Activated CD4-positive, alpha-beta T cell treated with anti-CD3 and anti-CD28 coated beads for 4 hours (primary cell): ENCODE measurements around the gene TXNDC15.
"Not testable (repeated sequence)": the region's sequence is repeated elsewhere in the genome, so short reads cannot be mapped to it uniquely, and the experiment has no call there.

Experiments
- DNase-seq, 2 donors: peaks; one replicate each; pipeline ENCODE4 v3.0.0-alpha.2; 2020

TXNDC15 gene, protein sequence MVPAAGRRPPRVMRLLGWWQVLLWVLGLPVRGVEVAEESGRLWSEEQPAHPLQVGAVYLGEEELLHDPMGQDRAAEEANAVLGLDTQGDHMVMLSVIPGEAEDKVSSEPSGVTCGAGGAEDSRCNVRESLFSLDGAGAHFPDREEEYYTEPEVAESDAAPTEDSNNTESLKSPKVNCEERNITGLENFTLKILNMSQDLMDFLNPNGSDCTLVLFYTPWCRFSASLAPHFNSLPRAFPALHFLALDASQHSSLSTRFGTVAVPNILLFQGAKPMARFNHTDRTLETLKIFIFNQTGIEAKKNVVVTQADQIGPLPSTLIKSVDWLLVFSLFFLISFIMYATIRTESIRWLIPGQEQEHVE

DNA sequence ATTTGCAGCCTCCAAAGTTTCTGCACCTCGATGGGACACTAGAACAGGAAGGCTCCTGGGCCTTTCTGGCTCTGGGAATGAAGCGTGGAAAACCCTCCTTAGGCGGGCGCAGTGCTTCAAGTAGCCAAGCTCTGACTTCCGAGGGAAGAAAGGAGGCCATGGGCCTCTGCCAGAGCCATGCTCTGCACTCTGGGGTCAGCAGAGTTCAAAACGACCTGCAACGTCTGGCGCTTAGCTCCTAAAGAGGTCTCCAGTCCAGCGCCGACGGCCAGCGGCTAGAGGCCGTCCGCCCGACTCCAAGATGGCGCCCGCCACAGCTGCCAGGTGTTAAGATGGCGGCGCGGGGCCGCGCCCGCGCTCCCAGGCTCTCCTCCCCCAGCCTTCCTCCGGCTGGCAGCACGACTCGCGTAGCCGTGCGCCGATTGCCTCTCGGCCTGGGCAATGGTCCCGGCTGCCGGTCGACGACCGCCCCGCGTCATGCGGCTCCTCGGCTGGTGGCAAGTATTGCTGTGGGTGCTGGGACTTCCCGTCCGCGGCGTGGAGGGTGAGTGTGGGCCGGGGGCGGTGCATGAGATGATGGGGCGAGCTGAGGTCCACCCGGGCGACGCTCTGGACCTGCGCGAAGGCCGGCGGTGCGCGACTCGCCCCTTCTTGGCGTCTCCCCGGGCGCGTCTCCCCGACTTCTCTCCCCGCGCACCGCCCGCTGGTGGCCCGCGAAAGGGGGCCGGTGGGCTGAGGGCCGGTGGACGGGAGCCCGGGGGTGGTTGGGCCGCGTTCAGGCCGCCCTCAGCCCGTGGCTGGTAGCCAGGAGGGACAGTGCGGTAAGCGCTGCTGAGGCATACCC is at the start of gene TXNDC15:
Gene TXNDC15, plus strand, starts transcription at position 385 of the 844 bp plus-strand sequence. Its CDS starts 57 bp downstream, at position 442.
- DNase-seq, result peak; percentile 72 to 74

DNA sequence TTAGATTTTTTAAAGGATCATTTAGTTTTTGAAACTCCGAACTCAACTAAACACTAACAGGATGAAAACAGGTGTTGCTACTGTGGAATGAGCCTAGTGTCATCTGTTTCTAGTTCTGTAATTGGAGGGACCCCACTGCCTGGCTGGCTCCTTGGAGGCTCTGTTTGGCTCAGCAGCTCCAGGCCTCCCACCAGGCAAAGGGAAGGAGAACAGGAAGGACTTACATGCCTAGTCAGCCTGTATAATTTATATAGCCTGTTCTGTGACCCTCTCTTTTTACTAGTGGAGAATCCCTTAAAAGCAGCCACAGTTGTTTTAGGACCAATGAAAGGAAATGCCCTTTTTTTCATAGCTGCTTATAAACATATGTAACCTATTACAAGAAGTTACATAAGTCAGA is 49.5 kb upstream of the TXNDC15 start:
- no peak for DNase-seq

DNA sequence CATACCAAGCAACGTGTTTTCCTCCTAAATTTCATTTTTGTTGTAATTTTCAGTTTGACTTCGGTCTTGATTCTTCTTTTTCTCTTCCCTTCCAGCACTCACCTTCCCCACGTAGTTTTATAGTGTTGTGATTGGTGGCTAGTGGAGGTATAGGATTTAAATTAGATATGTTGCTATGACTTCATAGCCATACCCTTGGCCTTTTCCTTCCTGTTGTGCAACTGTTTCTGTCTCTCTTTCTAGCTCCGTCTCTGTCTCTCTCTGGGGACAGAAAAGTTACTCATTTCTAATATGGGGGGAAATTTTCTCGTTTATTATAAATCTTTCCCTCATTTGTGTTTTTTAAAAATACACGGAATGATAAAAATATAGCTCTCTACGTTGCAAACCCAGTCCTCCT is 49.0 kb upstream of the TXNDC15 start:
- DNase-seq, result no peak

DNA sequence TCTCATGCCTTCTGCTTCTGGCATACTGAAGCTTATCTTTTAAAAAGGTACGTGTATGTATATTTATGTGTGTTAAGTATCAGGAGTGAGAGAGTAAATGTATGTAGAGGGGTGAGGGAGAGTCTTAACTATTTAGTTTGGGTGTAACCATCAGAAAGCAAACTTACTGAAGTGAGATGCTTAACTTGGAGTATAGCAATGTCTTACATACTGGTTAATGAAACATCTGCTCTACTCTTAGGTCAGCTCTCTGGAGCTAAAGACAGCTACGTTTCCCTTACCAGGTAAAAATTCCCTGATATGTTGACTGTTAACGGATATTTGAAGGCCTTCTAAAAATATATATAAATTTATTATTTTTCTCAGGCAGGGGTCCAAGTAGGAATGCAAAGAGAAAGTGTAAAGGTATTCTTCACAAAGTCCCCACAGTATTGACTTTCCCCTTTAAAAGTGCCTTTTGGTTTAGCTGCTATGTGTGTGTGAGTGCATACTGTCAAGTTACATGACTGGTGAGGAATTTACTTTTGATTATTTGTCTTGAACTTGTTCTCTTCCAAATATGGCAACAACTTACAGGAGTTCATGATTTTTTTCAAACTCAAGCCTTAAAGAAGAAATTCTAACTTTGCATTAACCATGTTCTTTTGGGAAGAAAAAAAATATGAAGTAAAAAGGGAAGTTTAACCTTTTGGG is 40.7 kb upstream of the TXNDC15 start:
- DNase-seq, result no peak

DNA sequence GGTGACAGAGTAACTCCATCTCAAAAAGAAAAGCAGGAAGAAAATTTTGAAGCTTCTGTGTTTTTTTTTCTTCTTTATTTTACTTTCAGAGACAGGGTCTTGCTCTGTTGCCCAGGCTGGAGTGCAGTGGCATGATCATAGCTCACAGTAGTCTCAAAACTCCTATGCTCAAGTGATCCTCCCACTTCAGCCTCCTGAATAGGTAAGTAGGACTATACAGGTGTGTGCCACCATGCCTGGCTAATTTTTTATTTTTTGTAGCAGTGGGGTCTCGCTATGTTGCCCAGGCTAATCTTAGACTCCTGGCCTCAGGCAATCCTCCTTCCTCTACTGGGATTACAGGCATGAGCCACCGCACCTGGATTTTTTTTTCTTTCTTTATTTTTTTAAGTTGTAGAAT is 38.5 kb upstream of the TXNDC15 start:
- no peak for DNase-seq

DNA sequence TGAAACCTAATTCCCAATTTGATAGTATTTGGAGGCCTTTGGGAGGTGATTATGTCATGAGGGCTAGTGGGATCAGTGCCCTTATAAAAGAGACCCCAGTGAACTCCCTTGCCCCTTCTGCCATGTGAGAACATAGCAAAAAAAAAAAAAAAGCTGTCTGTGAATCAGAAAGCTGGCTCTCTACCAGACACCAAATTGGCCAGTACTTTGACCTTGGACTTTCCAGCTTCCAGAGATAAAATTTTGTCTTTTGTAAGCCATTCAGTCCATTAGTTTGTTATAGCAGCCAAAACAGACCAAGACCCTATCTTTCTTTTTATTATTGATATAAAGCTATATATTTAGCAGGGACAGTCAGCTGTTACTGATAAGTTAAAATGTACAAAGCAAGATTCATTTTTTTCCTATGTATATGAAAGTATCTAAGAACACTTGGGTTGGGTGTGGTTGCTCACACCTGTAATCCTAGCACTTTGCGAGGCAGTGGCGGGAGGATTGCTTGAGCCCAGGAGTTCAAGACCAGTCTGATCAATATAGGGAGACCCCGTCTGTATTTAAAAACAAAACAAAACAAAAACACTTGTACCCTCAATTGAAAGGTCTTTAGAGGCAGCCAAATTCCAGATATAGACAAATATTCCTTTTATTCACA is 36.5 kb upstream of the TXNDC15 start:
- DNase-seq, result no peak

DNA sequence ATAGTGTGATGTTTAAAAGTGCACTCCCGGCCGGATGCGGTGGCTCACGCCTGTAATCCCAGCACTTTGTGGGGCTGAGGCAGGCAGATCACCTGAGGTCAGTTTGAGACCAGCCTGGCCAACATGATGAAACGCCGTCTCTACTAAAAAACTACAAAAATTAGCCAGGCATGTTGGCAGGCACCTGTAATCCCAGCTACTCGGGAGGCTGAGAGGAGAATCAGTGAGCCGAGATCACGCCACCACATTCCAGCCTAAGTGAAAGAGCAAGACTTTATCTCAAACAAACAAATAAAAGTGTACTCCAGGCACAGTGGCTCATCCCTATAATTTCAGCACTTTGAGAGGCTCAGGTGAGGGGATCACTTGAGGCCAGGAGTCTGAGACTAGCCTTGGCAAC is 35.8 kb upstream of the TXNDC15 start:
- not testable (repeated sequence) for DNase-seq

DNA sequence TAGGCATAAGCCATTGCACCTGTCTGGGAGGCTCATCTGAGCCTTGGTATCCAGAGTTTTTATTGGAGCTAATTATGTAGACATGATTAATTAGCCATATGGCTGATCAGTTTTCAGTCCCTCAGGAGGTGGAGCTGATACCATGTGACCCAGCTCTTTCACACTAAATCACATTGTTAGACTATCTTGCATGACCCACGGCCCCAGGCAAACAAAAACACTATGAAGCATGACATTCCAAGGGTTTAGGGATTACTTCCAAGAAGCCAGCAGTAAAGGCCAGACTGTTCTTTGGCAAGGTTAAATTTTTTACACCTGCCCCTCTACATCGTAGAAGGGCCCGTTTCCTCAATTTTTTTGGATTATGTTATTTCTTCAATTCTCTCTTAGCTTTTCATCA is 33.4 kb upstream of the TXNDC15 start:
- no peak for DNase-seq

DNA sequence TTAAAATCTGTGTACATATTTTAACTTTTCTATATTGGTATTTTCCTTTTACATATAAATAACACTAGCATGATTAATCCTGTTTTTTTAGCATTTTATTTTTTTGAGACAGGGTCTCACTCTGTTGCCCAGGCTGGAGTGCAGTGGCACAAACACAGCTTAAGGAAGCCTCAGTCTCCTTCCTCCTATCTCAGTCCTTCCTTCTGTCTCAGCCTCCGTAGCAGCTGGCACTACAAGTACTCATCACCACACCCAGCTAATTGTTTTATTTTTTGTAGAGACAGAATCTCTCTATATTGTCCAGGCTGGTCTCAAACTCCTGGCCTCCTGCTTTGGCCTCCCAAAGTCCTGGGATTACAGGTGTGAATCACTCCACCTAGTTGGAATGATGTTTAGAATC is 29.9 kb upstream of the TXNDC15 start:
- no peak for DNase-seq

DNA sequence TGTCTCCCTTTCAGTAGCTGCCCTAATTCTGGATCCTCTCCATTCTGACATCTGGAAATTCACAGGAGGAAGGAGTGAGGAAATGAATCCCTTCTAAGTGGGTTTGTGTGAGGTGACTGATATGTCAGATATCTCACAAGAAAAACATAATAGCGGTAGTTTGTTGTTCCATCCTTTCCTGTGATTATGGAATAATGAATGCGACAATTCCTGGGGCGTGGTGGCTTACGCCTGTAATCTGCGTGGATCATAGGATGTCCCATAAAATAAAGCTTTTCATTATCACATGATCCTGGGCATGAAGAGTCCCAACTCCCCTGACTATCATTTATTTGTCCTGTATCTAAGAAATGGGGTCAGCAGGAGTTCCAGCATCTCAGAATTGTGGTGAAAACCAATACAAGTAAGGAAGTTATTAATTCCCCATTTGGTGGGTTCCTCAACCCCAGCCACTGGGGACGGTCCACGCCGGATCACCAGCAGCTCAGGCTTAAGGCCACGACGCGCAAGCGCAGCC is 28.8 kb upstream of the TXNDC15 start:
- DNase-seq, result no peak

DNA sequence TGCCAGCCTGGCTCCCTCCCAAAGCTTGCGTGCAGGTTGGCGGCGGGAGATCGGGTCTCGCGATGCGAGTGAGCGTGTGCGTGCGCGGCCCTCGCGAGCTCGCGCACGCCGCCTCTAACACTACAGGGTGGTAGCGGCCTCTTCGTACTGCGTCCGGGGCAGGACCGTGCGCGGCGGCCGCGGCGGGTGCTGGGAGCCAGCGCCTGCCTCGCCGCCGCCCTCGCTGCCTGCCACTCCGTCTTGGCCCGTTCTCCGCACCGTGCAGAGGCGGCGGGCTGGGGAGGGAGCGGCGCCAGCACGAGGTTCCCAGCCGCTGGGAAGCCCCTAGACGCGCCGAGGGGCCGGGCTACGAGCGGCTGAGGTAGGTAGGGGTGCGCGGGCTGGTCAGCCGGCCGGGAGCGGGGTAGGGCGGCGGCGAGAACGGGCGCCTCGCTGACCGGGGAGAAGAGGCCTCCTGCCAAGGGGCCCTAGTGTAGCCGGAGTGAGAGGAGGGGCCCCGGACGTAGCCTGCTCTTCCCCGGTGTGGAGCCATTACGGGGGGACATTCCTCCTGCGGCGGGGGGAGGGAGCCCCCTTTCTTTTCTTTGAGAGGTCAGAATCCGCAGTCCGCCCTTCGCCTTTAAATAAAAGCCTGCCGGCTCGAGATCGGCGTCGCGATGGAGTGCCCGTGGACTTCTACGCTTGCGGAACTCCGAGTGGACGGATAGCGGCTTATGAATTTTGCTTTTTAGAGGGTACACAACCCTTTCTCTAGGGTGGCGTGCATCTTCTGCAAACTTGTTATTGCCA is 28.1 kb upstream of the TXNDC15 start, which contains the start of gene C5orf24:
Gene C5orf24, plus strand, starts transcription at position 117 of the 789 bp plus-strand sequence. CDS start 8,933 bp downstream, outside the sequence.
- DNase-seq, result peak; percentile 88 to 90

DNA sequence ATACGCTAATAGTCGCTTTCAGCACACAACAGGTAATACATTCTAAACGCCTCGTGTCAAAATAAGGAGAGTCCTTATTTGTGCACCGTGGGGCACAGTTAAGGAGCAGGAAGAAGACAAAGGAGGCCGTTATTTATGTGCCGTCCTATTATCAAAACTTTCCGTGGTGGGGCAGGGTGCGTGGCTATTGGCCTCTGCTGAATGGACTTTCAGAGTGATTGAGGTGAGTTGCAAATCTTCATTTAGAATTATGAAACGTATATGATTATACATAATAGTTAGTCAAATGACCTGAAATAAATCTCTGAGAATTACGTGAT is 27.6 kb upstream of the TXNDC15 start:
- peak; percentile 4 to 5 for DNase-seq

DNA sequence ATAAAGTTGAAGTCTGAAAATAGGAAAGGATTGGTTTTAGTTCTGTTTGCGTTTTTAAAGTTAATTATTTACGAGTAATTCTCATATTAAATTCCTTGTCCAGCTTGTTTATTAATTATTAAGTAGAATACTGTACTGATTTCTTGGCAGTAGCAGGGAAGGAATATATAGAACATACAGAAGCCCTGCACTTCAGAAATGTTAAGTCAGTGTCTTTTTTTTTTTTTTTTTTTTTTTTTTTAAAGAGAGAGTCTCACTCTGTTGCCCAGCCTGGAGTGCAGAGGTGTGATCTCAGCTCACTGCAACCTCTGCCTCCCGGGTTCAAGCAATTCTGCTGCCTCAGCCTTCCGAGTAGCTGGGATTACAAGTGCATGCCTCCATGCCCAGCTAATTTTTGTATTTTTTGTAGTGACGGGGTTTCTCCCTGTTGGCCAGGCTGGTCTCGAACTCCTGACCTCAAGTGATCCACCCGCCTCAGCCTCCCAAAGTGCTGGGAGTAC is 24.7 kb upstream of the TXNDC15 start:
- DNase-seq, result not testable (repeated sequence)

DNA sequence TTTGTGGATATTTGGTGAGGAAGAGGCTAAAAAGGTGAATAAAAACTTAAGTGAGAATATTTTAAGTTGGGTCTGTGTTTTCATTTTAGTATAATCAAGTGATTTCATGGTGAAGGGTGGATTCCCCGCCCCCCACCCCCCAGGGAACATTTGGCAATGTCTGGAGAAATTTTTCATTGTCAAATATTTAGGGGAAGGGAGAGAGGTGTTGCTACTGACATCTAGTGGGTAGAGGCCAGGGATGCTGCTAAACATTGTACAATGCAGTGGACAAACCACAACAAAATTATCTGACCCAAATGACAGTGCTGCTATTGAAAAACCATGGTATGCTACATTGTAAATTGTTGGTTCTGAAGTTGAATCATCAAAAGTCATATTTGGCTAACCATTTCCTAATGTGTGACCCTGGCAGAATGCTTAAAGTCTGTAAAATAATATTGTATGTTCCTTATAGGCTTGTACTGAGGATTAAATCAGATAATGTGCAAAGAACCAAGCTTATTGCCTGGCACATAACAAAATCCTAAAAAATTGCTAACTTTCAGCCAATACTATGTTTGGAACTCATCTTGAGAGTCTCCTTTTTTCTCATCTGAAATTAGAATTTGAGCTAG is 22.8 kb upstream of the TXNDC15 start:
- no peak for DNase-seq

DNA sequence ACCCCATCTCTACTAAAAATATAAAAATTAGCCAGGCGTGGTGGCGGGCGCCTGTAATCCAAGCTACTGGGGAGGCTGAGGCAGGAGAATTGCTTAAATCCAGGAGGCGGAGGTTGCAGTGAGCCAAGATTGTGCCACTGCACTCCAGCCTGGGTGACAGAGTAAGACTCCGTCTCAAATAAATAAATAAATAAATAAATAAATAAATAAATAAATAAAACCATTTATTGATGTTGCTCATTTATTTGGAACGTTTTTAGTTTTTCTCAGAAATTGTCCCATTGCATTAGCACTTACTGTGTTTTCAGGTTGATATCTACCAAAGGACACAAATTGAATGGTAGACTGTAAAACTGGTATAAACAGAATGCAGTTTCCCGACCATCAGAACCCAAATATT is 17.7 kb upstream of the TXNDC15 start:
- DNase-seq, result not testable (repeated sequence)

DNA sequence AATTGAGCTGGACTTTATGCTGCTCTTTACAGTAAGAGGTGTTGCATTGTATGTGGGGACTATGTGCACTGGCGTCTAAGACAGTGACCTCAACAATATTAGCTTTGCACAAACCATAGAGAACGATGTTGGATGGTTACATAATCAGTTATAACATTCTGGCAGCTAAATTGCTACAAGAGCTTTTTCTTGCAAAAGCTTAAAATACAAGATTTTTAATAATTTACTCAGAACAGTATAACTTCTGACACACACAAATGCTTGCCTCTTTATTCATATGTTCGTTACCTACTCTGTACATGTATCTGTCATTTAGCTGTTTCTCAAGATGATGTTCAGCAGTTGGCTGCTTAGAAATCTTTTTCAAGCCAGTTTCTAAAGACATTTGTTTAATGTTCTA is 16.8 kb upstream of the TXNDC15 start:
- DNase-seq, result no peak

DNA sequence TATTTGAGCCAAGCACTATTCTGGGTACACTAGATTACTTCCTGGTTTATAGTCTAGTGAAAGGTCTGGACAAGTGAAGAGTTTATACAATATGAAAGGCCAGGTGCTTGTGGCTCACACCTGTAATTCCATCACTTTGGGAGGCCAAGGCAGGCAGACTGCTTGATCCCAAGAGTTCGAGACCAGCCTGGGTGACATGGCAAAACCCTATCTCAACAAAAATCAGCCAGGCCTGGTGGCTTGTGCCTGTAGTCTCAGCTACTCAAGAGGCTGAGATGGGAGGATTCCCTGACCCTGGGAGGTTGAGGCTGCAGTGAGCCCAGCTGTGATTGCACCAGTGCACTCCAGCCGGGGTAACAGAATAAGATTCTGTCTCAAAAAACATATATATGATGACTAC is 9.5 kb upstream of the TXNDC15 start:
- DNase-seq, result no peak

DNA sequence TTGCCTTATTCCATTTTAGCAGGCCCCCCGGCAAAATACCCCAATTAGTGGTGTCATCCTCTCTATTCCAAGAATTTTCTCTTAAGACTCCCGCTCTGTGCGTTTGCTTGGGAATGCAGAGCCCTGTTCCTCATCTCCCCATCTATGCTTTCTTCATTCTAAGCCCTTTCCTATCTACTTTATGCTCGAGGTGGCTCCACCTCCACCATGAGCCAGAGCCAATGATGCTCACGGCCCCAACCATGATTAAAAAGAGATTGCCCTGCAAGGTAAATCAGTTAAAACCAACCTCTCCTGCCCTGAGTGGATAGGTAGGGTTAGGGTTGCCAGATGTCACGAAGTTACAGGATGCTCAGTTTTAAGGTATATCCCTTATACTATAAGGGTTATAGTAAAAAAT is 677 bp upstream of the TXNDC15 start:
- no peak for DNase-seq

DNA sequence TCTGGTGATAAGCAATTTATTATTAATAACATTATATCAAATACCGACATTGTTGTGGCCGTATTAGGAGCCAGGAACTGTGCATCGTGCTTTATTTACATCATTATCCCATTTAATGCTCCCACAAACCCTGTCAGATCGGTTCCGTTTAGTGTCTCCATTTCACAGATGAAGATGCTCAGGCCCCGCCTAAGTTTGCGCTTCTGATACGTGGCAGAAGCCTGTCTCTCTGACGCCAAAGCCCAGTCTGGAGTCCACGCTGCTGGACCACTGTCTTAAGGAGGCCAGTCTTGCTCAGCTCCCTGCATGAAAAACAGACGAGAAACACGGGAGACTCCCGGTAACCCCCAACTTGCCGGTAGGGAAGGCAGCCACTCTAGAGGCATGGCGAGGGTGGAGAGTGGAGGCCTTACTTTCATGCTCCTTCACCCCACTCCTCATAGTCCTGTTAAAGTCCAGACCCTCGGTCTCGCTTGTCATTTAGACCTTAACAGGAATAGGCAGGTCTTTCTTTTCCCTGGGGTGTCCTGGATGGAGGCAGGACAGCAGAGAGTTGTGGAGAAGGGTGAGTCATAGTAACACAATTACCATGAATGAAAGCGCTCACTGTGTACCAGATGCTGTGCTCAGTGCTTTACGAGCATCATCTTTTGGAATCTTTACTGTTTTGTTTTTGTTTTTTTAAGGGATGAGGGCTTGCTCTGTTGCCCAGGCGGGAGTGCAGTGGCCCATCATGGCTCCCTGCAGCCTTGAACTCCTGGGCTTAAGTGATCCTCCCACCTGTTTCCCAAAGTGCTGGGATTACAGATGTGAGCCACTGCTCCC is 872 bp downstream of the TXNDC15 start:
- peak; percentile 20 to 25 for DNase-seq

DNA sequence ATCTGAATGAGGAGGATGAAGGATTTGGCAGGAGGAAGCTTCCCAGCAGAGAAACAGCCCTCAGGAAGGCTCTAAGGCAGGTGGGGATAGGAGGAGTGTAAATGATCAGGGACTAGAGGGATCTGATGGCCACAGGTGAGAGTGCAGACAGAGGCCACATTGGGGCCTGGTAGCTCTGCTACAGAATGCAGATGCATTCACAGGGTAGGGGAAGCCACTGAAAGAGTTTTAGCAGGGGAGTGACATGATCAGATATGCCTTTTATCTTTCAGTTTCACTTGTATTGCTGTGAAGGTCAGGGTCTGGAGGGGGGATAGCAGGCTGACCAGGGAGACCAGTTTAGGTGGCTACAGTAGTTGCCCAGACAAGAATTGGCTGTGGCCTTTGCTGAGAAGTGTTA is 3.0 kb downstream of the TXNDC15 start:
- no peak for DNase-seq
